KOPT-K1 (cell line): ENCODE data around the gene COA3.
A peak's percentile ranks its signal among the peaks of the same experiment; 100 is the strongest.

Source experiments
- H3K27ac ChIP-seq: fragments of 200-600 bp; sonication (generic); 2 replicates; pipeline ENCODE4 v1.5.1; 2016; ENCODE audit warnings: antibody characterized with exemption, mild to moderate bottlenecking, low read depth, low read length; ENCODE audit not compliant: poor library complexity, severe bottlenecking
- H3K36me3 ChIP-seq: fragments of 200-600 bp; sonication (generic); 2 replicates; pipeline ENCODE4 v1.5.1; 2017; ENCODE audit warnings: antibody characterized with exemption, mild to moderate bottlenecking, low read length, moderate library complexity; ENCODE audit not compliant: insufficient read depth
- H3K9me3 ChIP-seq: fragments of 200-600 bp; sonication (generic); 2 replicates; pipeline ENCODE4 v1.5.1; 2017; ENCODE audit warnings: antibody characterized with exemption, low read length, mild to moderate bottlenecking; ENCODE audit not compliant: insufficient read depth, poor library complexity, severe bottlenecking

COA3 gene

DNA sequence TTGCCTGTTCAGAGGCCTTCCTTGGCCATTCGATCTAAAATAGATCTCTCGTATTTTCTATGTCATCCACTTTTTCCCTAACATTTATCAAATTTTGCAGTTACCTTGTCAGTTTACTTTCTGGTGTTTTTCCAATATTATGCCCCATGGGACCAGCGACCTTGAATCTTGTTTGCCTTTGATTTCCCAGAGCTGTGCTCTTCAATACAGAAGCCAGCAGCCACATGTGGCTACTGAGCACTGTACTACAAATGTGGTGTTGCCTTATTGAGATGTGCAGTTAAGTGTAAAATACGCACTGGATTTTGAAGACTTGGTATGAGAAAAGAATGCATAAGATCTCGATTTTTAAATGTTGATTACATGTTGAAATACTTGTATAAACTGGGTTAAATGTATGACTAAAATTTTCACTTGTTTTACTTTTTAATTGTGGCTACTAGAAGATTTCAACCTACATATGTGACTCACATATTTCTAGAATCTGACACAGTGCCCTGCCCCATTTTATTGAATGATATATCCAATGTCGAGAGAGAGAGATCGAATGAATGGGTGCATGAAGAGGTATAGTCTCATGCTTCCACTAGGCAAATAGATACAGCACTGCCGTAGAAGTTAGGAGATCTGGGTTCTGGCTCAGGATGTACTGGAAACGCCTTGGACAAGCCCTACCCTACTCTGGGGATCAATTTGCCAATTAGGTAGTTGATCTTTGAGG is 33.9 kb upstream of the COA3 start:
- peaks cover 23% of the 10 kb centered on the region for H3K36me3 ChIP-seq

GRCh38 chr17:42830971-42831370 is 32.5 kb upstream of the COA3 start:
- Histone ChIP-seq H3K9me3 (no peaks in the 10 kb centered on the region), H3K36me3 (peaks cover 10% of the 10 kb centered on the region), H3K27ac (no peak overlapping the region)

More for the DNA sequence above, 33.9 kb upstream of the COA3 start:
- Histone ChIP-seq H3K27ac (peak overlapping the region; percentile 70), H3K9me3 (no peaks in the 10 kb centered on the region)

DNA sequence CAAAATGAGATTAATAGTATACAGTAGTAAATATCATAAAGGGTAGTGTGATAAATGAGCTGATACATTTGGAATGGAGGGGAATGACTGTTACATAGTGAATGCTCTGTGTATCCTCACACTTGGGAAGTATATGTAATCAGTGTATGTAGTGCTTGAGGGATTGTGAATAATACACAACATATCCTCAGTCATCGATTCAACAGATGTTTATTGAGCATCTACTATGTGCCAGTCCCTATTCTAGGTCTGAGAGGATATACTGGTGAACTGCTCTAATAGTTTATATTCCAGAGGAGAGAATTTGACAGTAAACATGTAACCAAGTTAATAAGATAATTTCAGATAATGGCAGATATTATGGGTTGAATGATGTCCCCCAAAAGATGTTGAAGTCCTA is 29.0 kb upstream of the COA3 start:
- H3K36me3 ChIP-seq = no peaks in the 10 kb centered on the region
- no peaks in the 10 kb centered on the region for H3K9me3 ChIP-seq
- no peak overlapping the region for H3K27ac ChIP-seq

GRCh38 chr17:42821176-42821575 is 22.7 kb upstream of the COA3 start:
- peaks cover 55% of the 10 kb centered on the region for H3K36me3 ChIP-seq
- no peaks in the 10 kb centered on the region for H3K9me3 ChIP-seq
- H3K27ac ChIP-seq = no peak overlapping the region

- H3K9me3 ChIP-seq = no peaks in the 10 kb centered on the region
- H3K36me3 ChIP-seq = peaks cover 67% of the 10 kb centered on the region
- H3K27ac ChIP-seq = no peak overlapping the region
These were observed 21.5 kb upstream of the COA3 start for GRCh38 chr17:42819939-42820535.

DNA sequence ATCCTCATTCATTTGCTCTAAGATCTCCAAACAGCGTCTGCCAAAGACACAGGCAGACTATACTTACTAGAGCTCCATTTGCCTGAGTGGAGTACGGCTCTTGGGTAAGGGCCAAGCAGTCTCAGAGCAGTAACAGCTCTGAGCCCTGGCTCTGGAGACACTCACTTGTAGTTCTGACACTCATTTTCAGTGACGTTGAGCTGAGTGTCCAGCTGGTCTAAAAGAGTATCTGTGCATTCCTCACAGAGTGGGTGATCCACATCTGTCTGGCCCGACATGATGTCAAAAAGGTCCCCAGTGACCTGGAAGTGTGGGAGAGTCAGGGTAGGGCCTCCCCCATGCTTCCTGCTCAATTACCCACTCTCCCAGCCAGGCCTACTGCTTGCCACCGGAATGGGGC is 19.9 kb upstream of the COA3 start:
- H3K36me3 ChIP-seq = peaks cover 83% of the 10 kb centered on the region
- no peak overlapping the region for H3K27ac ChIP-seq

GRCh38 chr17:42817866-42818265 is 19.4 kb upstream of the COA3 start:
- H3K27ac ChIP-seq = no peak overlapping the region
- no peaks in the 10 kb centered on the region for H3K9me3 ChIP-seq
- H3K36me3 ChIP-seq = peaks cover 88% of the 10 kb centered on the region

More for the DNA sequence above, 19.9 kb upstream of the COA3 start:
- no peaks in the 10 kb centered on the region for H3K9me3 ChIP-seq

DNA sequence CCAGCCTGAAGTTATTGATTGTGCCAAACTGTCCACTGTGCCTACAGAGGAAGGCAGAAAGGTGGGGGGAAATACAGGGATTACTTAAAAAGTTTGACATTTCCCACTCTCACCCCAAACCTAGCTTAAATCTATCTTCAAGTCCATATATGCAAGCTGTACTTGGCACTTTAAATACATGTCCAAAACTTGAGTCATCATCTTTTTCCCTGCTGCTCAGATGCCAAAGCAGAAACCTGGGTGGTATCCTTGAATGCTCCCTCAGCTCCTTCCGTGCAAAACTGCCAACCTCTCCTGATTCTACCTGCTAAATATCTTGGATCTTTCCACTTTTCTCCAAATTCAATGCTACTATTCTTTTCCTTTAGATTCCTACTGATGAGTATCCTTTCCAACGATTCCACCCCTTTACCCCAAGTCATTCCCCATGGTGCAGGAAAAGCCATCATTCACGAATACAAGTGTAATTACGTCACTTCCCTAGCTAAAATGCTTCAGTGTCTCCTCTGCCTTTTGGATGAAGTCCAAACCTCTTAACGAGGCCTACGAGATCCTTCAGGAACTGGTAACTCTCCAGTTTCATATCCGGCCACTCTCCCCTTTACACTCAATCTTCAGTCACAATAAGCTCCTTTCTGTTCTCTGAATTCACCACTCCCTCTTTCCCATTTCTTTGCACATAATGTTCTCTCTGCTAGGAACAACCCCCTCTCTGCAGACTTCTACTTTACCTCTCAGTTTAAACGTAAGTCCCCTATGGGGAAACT is 16.3 kb upstream of the COA3 start:
- Histone ChIP-seq H3K9me3 (no peaks in the 10 kb centered on the region), H3K27ac (no peak overlapping the region), H3K36me3 (peaks cover 99% of the 10 kb centered on the region)

DNA sequence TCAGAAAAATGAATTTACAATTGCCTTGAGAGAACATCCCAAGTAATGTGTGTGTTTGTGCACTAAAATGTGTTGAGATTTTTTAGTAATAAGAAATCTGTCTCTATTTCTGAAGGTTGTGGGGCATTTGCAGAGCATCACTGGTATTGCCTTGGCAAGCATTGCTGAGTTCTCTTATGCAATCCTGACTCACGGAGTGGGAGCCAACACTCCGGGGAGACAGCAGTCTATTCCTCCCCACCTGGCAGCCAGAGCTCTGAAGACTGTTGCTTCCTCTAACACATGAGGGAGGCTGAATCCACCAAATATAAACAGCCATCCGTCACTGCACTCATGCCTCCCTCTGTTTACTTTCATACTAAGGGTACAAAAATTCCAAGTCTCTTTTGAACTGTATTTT is 10.7 kb upstream of the COA3 start:
- Histone ChIP-seq H3K9me3 (no peaks in the 10 kb centered on the region), H3K36me3 (peaks cover 60% of the 10 kb centered on the region), H3K27ac (no peak overlapping the region)

DNA sequence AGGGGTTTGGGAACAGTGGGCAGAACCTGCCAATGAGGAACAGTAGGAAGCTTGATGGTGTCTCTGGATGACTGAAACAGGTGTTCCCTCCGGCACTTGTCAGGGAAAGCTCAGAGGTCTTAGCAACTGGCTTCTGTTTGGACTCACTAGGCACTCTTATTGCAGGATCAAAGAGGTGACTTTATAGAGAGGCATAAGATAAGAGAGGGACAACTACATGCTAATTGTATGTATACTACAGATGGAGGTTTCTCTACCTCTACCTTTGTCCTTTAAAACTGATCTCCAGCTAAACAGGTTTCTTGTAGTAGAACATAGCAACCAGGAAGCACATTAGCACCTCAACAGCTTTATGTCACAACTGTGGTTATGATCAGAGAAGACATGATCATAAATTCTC is 7.7 kb upstream of the COA3 start:
- Histone ChIP-seq H3K9me3 (no peaks in the 10 kb centered on the region), H3K36me3 (peaks cover 31% of the 10 kb centered on the region), H3K27ac (no peak overlapping the region)

- Histone ChIP-seq H3K9me3 (no peaks in the 10 kb centered on the region), H3K27ac (no peak overlapping the region), H3K36me3 (peaks cover 17% of the 10 kb centered on the region)
These were observed 6.4 kb upstream of the COA3 start for GRCh38 chr17:42804918-42805367.

DNA sequence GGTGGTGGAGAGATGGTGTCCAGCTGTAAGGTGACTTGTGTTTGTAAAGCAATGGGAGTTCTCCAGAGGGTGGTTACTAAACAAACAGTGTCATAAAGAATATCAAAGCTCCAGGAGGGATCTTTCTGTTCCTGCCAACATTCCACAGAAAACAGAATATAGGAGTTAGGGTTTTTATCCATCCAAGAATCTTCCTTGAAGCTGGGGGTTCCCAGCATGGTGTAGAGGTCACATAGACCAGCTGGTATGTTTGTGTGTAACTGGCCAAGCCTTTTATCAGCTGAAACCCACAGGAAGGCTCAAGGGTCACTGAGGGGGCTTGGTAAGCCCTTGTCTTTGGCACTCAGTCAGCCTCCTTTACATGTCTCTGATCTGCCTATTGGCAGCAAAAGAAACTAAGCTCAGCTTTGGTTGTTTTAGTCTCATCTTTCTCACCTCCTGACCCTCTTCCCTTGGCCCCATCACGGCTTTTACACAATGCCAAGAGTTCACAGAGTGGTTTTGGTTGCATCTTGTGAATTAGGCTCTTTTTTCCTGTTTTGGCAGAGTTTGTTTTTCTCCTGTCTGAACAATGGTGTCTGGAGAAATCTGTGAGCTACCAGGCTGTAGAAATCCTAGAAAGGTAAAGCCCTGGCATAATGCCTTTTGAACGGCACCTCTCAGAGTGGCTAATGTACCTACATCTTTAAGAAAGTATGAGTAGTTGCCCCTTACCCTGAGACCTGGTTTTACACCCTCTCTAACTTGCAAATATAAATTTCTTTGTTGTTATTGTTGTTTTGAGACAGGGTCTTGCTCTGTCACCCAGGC is 4.8 kb upstream of the COA3 start:
- no peaks in the 10 kb centered on the region for H3K9me3 ChIP-seq
- H3K27ac ChIP-seq = no peak overlapping the region
- 0 out of 2 replicates have a peak, but pooled peaks cover 6% of the 10 kb centered on the region for H3K36me3 ChIP-seq

DNA sequence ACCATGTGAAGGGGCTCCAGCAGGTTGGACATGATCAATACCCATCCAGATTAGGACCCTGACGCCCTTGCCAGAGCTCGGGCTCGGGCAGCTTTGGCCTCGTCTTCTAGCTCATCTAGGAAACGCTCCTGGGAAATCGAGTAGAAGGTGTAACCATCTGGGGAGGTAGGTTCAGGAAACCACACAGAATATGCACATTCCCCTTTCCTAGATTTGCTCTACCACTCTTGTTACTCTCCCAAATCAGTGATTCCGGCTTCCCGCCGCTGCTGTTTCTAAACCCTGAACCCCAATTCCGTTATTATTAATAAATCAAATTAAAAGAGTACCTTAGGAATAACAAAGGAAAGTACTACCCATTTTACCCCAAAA is 507 bp downstream of the COA3 start:
- Histone ChIP-seq H3K9me3 (no peaks in the 10 kb centered on the region), H3K27ac (peak overlapping the region; percentile 53), H3K36me3 (peaks cover 5% of the 10 kb centered on the region; the same call in 1 of the 2 replicates)

GRCh38 chr17:42797067-42798007 is 1.2 kb downstream of the COA3 start:
- H3K36me3 ChIP-seq = peaks cover 5% of the 10 kb centered on the region; the same call in 1 of the 2 replicates
- H3K27ac ChIP-seq = no peak overlapping the region
- no peaks in the 10 kb centered on the region for H3K9me3 ChIP-seq
